ENCODE measurements around the gene PTGIS. TPM values are rescaled to one million over a fixed set of nuclear protein-coding genes. Genes with fewer than 3 reads are reported as not detected.

The PTGIS gene
- total and polyA plus RNA-seq, 5 donors = 19.9 to 98.4 (median 53.6) TPM

DNA sequence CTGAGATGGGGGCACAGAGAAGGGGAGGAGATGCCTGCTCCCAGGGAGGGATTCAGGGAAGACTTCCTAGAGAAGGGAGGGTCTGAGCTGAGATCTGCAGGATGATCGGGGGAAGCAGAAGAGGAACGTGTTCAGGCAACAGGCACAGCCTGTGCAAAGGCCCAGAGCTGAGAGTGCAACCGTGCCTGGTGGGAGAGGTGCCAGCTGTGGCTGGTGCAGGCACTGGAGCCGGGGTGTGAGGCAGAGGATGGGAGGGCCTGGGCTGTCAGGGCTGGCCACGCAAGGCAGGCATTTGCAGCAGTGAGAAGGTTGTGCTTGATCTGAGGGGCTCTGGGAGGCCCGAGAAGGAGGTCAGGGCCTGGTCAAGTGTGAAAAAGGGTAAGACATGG lies 27.7 kb downstream of the PTGIS start:
- DNase-seq = no peak
- ATAC-seq = no peak
- intact Hi-C loops (cut with DNase I) = loop anchor here in 3 of 4 donors (5.0 to 10.0 kb wide), 3 partner anchors 67 to 312 kb away; no protein-coding TSS in a partner anchor
- H3K9me3 ChIP-seq (ENCODE audit: control insufficient read depth, low read length) = no peaks in the 10 kb centered on the region
- no peak overlapping the region for H3K4me3 ChIP-seq (ENCODE audit: low read length)
- no peaks in the 10 kb centered on the region for H3K27me3 ChIP-seq (ENCODE audit: control insufficient read depth, insufficient read depth)
- WGBS = 90% methylated on average over 6 of the region's 6 CpGs
- H3K4me1 ChIP-seq (ENCODE audit: control insufficient read depth, insufficient read depth, low read length) = no peaks in the 10 kb centered on the region
- no peak overlapping the region for H3K27ac ChIP-seq (ENCODE audit: low read length)

DNA sequence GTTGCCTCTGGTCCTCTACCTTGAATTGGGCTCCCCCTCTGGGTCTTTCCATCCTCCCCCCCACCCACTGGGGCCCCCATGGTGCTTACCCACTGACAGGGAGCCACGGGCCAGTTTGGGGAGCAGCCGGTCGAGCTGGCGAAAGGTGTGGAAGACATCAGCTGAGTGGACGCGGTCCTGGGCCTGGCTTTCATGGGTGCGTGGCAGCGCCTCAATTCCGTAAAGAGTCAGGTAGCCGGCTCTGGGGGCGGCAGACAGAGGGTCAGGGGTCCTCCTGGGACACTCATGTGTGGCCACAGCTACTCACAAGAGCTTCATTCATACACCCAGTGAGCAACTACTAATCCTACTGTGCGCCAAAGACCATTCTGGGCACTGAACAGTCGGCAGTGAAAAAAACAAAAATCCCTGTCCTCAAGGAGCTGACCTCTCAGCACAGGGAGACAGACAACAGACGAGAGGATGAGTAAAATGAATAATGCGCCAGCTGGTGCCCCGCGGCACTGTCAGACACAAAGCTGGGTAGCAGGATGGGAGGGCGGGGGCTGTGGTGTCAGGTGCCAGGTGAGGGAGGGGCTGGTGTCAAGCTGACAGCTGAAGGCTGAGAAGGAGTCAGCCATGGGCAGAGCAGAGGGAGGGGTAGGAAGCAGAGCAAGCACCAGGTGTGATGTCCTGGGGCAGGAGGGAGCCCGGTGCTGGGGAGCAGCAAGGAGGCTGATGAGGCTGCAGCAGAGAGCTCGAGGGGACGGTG lies 28.3 kb downstream of the PTGIS start:
- DNase-seq (no peak), ATAC-seq (no peak)
- H3K27ac ChIP-seq (ENCODE audit: low read length) = no peak overlapping the region
- no peak overlapping the region for H3K4me3 ChIP-seq (ENCODE audit: low read length)
- WGBS = 92% methylated on average over 21 of the region's 21 CpGs
- H3K9me3 ChIP-seq (ENCODE audit: control insufficient read depth, low read length) = no peaks in the 10 kb centered on the region
- H3K4me1 ChIP-seq (ENCODE audit: control insufficient read depth, insufficient read depth, low read length) = no peaks in the 10 kb centered on the region
- H3K27me3 ChIP-seq (ENCODE audit: control insufficient read depth, insufficient read depth) = no peaks in the 10 kb centered on the region
- intact Hi-C loops (cut with DNase I) = loop anchor here in 3 of 4 donors (5.0 to 10.0 kb wide), 3 partner anchors 68 to 313 kb away; no protein-coding TSS in a partner anchor

DNA sequence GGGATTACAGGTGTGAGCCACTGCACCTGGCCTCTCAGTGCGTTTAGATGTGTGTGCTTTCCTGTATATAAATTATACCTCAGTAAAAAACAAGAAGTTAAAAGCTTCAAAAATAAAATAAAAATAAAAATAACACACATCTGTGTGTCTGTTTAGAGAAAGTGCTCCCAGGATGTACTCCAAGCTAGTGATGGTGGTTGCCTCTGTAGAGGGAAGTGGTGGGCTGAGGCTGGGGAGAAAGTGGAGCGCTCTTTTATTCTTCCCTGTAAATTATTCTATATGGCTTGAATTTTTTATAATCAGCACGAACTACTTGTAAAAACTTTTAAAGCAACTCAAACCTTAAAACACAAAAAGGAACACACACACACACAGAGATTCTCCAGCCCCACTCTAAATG lies 29.0 kb downstream of the PTGIS start:
- no peaks in the 10 kb centered on the region for H3K27me3 ChIP-seq (ENCODE audit: control insufficient read depth, insufficient read depth)
- ATAC-seq = no peak
- no peak overlapping the region for H3K27ac ChIP-seq (ENCODE audit: low read length)
- H3K9me3 ChIP-seq (ENCODE audit: control insufficient read depth, low read length) = no peaks in the 10 kb centered on the region
- WGBS = 94% methylated on average over 3 of the region's 3 CpGs
- DNase-seq = no peak
- H3K4me1 ChIP-seq (ENCODE audit: control insufficient read depth, insufficient read depth, low read length) = no peaks in the 10 kb centered on the region
- no peak overlapping the region for H3K4me3 ChIP-seq (ENCODE audit: low read length)
- intact Hi-C loops (cut with DNase I) = no loop called here

DNA sequence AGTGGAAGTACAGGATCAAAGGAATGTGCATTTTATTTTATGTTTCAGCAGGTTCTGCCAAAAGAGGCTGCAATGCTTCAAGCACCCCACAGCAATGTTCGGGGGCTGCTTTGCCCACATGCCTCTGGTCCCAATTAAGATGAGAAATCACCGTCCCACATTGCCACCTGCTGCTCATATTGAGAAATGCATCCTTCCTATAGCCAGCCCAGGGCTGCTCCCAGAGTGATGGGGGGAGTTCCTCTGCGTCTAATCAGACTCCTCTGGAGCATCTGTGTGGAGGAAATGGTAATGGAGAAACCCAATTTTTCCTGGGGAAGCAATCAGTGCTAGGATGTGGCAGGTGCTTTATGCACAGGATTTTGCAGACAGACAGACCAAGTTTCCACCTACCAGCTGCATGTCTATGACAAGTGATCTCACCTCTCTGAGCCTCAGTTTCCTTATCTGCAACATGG lies 33.7 kb downstream of the PTGIS start:
- no peaks in the 10 kb centered on the region for H3K4me1 ChIP-seq (ENCODE audit: control insufficient read depth, insufficient read depth, low read length)
- no peaks in the 10 kb centered on the region for H3K27me3 ChIP-seq (ENCODE audit: control insufficient read depth, insufficient read depth)
- no peaks in the 10 kb centered on the region for H3K9me3 ChIP-seq (ENCODE audit: control insufficient read depth, low read length)
- WGBS = 2% methylated on average over 3 of the region's 3 CpGs
- DNase-seq (peak in 1 of 3 donors; percentile 60), ATAC-seq (peak; percentile 64 to 77)
- intact Hi-C loops (cut with DNase I) = loop anchor here in 2 of 4 donors (2.0 to 5.0 kb wide), 2 partner anchors 199 to 202 kb away; no protein-coding TSS in a partner anchor
- H3K27ac ChIP-seq (ENCODE audit: low read length) = no peak overlapping the region
- no peak overlapping the region for H3K4me3 ChIP-seq (ENCODE audit: low read length)

DNA sequence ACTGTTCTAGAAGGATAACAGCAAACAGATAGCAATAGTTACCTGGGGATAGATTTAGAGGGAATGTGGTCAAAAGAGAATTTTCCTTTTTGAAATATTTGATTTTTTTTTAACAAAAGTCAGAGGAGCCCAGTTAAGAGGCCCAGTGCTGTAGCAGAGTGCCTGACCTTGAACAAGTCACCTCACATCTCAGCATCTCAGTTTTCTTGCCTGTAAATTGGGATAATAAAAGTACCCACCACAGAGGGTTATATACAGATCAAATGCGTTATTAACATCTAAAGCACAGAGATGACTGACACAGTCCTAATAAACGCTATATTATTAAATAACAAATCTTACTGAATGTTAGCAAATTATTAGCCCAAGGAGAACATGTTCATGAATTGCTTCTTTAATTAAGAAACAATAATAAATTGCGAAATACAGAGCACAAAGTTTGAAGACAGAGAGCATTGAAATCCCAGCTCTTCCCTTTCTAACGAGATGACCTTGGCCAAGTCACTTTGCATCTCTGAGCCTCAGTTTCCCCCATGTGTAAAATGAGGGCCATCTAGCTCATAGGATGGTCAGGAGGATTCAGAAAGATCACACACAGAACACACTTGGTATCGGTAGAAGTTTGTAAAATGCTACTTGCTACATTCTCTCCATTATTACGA lies 35.5 kb downstream of the PTGIS start:
- Histone ChIP-seq H3K9me3 (ENCODE audit: control insufficient read depth, low read length) (no peaks in the 10 kb centered on the region), H3K4me3 (ENCODE audit: low read length) (no peak overlapping the region), H3K27ac (ENCODE audit: low read length) (no peak overlapping the region), H3K4me1 (ENCODE audit: control insufficient read depth, insufficient read depth, low read length) (no peaks in the 10 kb centered on the region), H3K27me3 (ENCODE audit: control insufficient read depth, insufficient read depth) (no peaks in the 10 kb centered on the region)
- no peak for ATAC-seq
- no peak for DNase-seq
- WGBS = 91% methylated on average over 6 of the region's 6 CpGs
- intact Hi-C loops (cut with DNase I) = loop anchor here in 1 of 4 donors (5.0 kb wide), 1 partner anchor 200 kb away; no protein-coding TSS in a partner anchor

DNA sequence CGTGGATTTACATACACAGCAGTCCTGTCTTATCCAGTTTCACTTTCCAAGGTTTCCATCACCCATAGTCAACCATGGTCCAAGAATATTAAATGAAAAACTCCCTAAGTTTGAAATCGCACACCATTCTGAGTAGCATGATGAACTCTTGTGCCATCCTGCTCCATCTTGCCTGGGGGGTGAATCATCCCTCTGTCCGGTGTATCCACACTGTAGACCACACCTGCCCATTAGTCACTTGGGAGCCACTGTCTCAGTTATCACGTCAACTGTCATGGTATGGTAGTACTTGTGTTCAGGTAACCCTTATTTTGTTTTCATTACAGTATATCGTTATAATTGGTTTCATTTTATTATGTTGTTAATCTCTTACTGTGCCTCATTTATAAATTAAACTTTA lies 38.5 kb downstream of the PTGIS start:
- Histone ChIP-seq H3K27ac (ENCODE audit: low read length) (no peak overlapping the region), H3K9me3 (ENCODE audit: control insufficient read depth, low read length) (no peaks in the 10 kb centered on the region), H3K27me3 (ENCODE audit: control insufficient read depth, insufficient read depth) (no peaks in the 10 kb centered on the region), H3K4me3 (ENCODE audit: low read length) (no peak overlapping the region), H3K4me1 (ENCODE audit: control insufficient read depth, insufficient read depth, low read length) (no peaks in the 10 kb centered on the region)
- intact Hi-C loops (cut with DNase I) = no loop called here
- no peak for ATAC-seq
- no peak for DNase-seq
- 88% methylated on average over 5 of the region's 5 CpGs for WGBS

DNA sequence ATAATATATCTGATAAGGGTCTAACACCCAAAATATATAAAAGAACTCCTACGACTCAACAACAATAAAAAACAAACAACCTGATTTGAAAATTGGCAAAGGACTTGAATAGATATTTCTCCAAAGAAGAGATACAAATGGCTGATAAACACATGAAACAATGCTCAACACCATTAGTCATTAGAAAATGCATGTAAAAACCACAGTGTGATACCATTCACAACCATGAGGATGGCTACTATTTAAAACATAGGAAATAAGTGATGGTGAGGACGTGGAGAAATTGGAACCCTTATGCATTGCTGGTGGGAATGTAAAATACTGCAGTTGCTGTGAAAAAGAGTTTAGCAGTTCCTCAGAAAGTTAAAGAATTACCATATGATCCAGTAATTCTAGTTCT lies 41.4 kb downstream of the PTGIS start:
- WGBS = 77% methylated on average over 2 of the region's 2 CpGs
- no peaks in the 10 kb centered on the region for H3K27me3 ChIP-seq (ENCODE audit: control insufficient read depth, insufficient read depth)
- ATAC-seq = no peak
- no peaks in the 10 kb centered on the region for H3K4me1 ChIP-seq (ENCODE audit: control insufficient read depth, insufficient read depth, low read length)
- intact Hi-C loops (cut with DNase I) = no loop called here
- no peaks in the 10 kb centered on the region for H3K9me3 ChIP-seq (ENCODE audit: control insufficient read depth, low read length)
- no peak for DNase-seq
- H3K4me3 ChIP-seq (ENCODE audit: low read length) = no peak overlapping the region
- H3K27ac ChIP-seq (ENCODE audit: low read length) = no peak overlapping the region

DNA sequence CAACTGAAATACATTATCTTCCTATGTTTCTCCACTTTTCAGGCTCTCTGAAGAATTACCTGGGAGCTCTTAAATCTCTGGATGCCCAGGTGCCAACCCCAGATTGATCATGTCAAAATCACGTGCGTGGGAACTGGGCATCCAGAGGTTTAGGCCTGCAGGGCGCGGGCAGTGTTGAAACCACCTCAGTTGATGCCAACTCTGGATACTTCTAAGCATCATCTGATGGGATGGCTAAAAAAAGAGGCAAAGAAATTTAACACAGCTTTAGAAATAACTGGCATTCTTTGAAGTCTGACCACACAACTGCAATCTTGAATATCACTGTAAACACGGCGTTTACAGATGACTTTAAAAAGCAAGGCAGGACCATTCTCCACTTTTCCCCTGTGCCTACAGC lies 41.9 kb downstream of the PTGIS start:
- ATAC-seq (no peak), DNase-seq (no peak)
- Histone ChIP-seq H3K27ac (ENCODE audit: low read length) (no peak overlapping the region), H3K4me3 (ENCODE audit: low read length) (no peak overlapping the region), H3K9me3 (ENCODE audit: control insufficient read depth, low read length) (no peaks in the 10 kb centered on the region), H3K4me1 (ENCODE audit: control insufficient read depth, insufficient read depth, low read length) (no peaks in the 10 kb centered on the region), H3K27me3 (ENCODE audit: control insufficient read depth, insufficient read depth) (no peaks in the 10 kb centered on the region)
- WGBS = 90% methylated on average over 6 of the region's 6 CpGs
- intact Hi-C loops (cut with DNase I) = no loop called here

DNA sequence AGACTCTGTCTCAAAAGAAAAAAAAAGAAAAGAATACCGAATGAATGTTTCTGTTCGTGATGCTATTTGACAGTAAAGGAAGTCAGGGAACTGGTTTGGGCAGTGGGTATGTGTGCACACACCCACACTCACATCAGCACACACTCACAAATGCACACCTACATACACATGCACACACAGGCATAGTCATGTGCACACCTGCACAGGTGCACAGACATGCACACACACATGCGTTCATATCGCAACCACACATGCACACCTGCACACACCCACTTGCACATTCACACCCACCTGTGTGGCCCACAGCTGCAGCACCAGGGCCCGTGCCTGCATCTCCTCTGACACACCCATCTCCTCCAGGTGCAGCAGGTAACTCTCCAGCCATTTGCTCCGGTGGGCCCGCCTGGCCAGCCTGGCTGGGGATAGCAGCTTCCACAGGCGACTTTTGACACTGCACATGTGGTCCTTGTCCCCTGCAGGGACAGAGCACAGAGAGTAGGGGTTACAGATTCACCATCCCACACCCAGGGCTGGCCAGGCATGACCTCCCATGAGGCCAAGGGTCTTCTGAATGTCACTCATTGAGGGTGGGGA lies 44.1 kb downstream of the PTGIS start:
- Histone ChIP-seq H3K27me3 (ENCODE audit: control insufficient read depth, insufficient read depth) (no peaks in the 10 kb centered on the region), H3K27ac (ENCODE audit: low read length) (no peak overlapping the region), H3K9me3 (ENCODE audit: control insufficient read depth, low read length) (no peaks in the 10 kb centered on the region), H3K4me1 (ENCODE audit: control insufficient read depth, insufficient read depth, low read length) (no peaks in the 10 kb centered on the region), H3K4me3 (ENCODE audit: low read length) (no peak overlapping the region)
- 92% methylated on average over 8 of the region's 8 CpGs for WGBS
- intact Hi-C loops (cut with DNase I) = no loop called here
- DNase-seq = no peak
- no peak for ATAC-seq

DNA sequence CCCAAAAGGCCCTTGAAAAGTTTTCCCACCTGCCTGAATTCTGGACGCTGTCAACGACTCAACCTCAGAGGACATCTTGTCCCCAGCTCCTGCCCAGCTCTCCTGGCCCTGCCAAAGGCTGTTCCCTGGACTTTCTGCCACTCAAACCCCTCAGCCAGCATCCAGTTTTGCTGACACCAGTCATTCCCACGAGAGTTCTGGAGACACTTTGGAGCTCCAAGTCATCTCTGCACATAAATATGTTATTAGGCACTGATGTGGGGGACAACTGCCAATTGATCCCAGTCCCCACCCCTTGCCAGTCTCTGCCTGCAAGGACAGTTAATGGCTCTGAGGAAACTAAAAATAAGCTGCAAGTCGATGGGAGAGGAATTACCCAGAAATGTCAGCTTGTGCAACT lies 46.6 kb downstream of the PTGIS start:
- no peak for ATAC-seq
- no peak for DNase-seq
- Histone ChIP-seq H3K27me3 (ENCODE audit: control insufficient read depth, insufficient read depth) (no peaks in the 10 kb centered on the region), H3K9me3 (ENCODE audit: control insufficient read depth, low read length) (no peaks in the 10 kb centered on the region), H3K27ac (ENCODE audit: low read length) (no peak overlapping the region), H3K4me3 (ENCODE audit: low read length) (no peak overlapping the region), H3K4me1 (ENCODE audit: control insufficient read depth, insufficient read depth, low read length) (no peaks in the 10 kb centered on the region)
- WGBS = 74% methylated on average over 4 of the region's 4 CpGs
- intact Hi-C loops (cut with DNase I) = no loop called here

DNA sequence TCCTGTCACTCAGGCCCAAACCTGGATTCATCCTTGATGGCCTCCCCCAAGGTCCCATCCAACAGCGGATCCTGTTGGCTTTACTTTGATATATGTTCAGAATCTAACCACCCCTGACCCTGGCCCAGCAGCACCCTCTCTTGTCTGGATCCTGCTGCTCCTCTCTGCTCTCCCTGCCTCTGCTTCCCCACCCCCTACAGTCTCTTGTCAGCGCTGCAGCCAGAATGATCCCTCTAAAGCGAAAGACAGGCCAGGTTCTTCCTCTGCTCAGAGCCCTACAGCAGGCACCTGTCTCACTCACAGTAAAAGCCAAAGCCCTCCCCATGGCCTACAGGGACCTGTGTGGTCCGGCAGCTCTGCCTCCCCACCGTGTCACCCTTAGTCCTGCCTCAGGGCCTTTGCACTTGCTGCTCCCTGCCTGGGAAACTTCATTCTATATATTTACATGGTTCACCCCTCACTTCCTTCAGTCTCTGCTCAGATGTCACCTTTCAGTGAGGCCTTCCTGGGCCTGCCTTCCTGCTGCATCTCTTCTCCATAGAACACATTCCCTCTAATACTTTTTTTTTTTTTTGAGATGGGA lies 48.1 kb downstream of the PTGIS start:
- DNase-seq (no peak), ATAC-seq (no peak)
- WGBS = 89% methylated on average over 5 of the region's 5 CpGs
- H3K4me3 ChIP-seq (ENCODE audit: low read length) = no peak overlapping the region
- intact Hi-C loops (cut with DNase I) = no loop called here
- no peaks in the 10 kb centered on the region for H3K9me3 ChIP-seq (ENCODE audit: control insufficient read depth, low read length)
- no peak overlapping the region for H3K27ac ChIP-seq (ENCODE audit: low read length)
- H3K27me3 ChIP-seq (ENCODE audit: control insufficient read depth, insufficient read depth) = no peaks in the 10 kb centered on the region
- no peaks in the 10 kb centered on the region for H3K4me1 ChIP-seq (ENCODE audit: control insufficient read depth, insufficient read depth, low read length)
